A549 treated with AZD9567 at 1 μM for 4 hours (cell line): ENCODE measurements around the gene KRT222. TPM values are rescaled to one million over a fixed set of nuclear protein-coding genes. Genes with fewer than 3 reads are reported as not detected.

Experiments
- total RNA-seq: library from RNA; stranded (reverse); fragments of 200-300 nt; extraction: Qiagen RNA extraction; gene quantifications from 5 replicates; pipeline ENCODE4 v1.2.3, GENCODE V29; 2022; ENCODE audit not compliant: insufficient read depth

KRT222 gene
- total RNA-seq: 0.21 to 0.65 TPM (median 0.38 TPM) in 4 of 5 replicates, not detected in the other

GRCh38 chr17:40664582-40665333 lies at the start of gene KRT222:
TSS of gene KRT222 (minus strand) at chr17:40665177. CDS start at chr17:40665099, 78 bp downstream.

GRCh38 chr17:40703652-40704051 lies 38.7 kb upstream of the KRT222 start, which contains the start of gene KRT24:
TSS of gene KRT24 (minus strand) at chr17:40703752. CDS start at chr17:40703693, 59 bp downstream.

GRCh38 chr17:40647624-40648383 lies 17.2 kb downstream of the KRT222 start, which contains the start of gene SMARCE1:
TSS of gene SMARCE1 (minus strand) at chr17:40647818. CDS start at chr17:40645802, 2,016 bp downstream.

Other genes with a start within 250 kb of the KRT222 start
- 181 to 244 TPM (median 224 TPM) in 5 replicates for gene TOP2A, start 247.3 kb downstream of the KRT222 start, total RNA-seq
- gene IGFBP4, start 221.7 kb downstream of the KRT222 start, total RNA-seq: 2,235 to 2,843 TPM (median 2,588 TPM) in 5 replicates
- gene TNS4, start 163.6 kb downstream of the KRT222 start, total RNA-seq: 146 to 216 TPM (median 192 TPM) in 5 replicates
- 0.68 to 0.89 TPM (median 0.81 TPM) in 4 of 5 replicates, not detected in the other for gene CCR7, start 99.7 kb downstream of the KRT222 start, total RNA-seq
- gene SMARCE1, start 17.4 kb downstream of the KRT222 start, total RNA-seq: 98.4 to 106 TPM (median 105 TPM) in 5 replicates
- not detected in 5 replicates for gene KRT24, start 38.6 kb upstream of the KRT222 start, total RNA-seq
- gene KRT25, start 90.2 kb upstream of the KRT222 start, total RNA-seq: not detected in 5 replicates
- gene KRT26, start 107.0 kb upstream of the KRT222 start, total RNA-seq: not detected in 5 replicates
- 0.12 TPM in 1 of 5 replicates, not detected in the others for gene KRT27, start 117.4 kb upstream of the KRT222 start, total RNA-seq
- gene KRT28, start 134.8 kb upstream of the KRT222 start, total RNA-seq: not detected in 5 replicates
- 51.8 to 115 TPM (median 108 TPM) in 5 replicates for gene KRT10, start 157.4 kb upstream of the KRT222 start, total RNA-seq
- not detected in 5 replicates for gene KRT12, start 202.0 kb upstream of the KRT222 start, total RNA-seq
- 0.23 to 0.42 TPM (median 0.35 TPM) in 4 of 5 replicates, not detected in the other for gene KRT20, start 220.1 kb upstream of the KRT222 start, total RNA-seq